ENCODE measurements around the gene RNF227.

DNA sequence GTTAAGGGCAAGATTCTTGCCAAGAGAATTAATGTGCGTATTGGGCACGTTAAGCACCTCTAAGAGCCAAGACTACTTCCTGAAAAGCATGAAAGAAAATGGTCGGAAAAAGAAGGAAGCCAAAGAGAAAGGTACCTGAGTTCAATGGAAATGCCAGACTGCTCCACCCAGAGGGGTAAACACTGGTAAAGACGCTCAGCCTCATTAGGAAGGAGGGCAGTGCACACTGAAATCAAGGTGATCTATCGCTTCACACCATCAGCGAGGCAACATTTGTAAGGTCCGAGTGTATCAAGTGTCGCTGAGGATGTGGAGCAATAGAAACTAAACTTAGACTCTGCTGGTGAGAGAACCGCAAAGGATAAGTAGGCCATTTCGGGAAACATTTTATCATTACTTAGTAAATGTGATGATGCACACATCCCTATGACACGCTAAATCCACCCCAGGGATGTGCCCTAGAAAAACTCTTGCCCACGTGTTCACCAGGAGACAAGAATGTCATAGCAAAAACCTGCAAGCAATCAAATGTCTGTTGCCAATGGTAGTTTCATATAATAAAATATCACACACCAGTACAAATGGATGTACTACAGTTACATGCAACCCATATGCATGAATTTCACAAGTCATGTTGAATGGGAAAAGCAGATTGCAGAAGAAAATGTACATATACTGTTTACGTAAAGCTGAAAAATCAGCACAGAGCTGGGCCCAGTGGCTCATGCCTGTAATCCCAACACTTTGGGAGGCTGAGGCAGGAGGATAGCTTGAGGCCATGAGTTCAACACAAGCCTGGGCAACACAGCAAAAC, 39.5 kb upstream of the RNF227 start:
- TF ChIP-seq POLR2A (IDR thresholded peaks at IDR 0.05) (no peak), EP300 (IDR thresholded peaks at IDR 0.05; ENCODE audit: low read depth) (no peak), POLR2AphosphoS5 (IDR thresholded peaks at IDR 0.05) (no peak)
- TF ChIP-seq, protein P1, sequence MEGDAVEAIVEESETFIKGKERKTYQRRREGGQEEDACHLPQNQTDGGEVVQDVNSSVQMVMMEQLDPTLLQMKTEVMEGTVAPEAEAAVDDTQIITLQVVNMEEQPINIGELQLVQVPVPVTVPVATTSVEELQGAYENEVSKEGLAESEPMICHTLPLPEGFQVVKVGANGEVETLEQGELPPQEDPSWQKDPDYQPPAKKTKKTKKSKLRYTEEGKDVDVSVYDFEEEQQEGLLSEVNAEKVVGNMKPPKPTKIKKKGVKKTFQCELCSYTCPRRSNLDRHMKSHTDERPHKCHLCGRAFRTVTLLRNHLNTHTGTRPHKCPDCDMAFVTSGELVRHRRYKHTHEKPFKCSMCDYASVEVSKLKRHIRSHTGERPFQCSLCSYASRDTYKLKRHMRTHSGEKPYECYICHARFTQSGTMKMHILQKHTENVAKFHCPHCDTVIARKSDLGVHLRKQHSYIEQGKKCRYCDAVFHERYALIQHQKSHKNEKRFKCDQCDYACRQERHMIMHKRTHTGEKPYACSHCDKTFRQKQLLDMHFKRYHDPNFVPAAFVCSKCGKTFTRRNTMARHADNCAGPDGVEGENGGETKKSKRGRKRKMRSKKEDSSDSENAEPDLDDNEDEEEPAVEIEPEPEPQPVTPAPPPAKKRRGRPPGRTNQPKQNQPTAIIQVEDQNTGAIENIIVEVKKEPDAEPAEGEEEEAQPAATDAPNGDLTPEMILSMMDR (IDR thresholded peaks at IDR 0.05): no peak

Measured in transverse colon (tissue), 4 donors.